Ramos (cell line): ENCODE measurements around the gene RANGRF.

Source experiments
- in situ Hi-C: fragments of 300-500 bp; cut with MboI; formaldehyde crosslinking; loops from one replicate; pipeline ENCODE4 v1.14.3; 2022; ENCODE audit warnings: low sequenced_read_pairs; ENCODE audit not compliant: unreplicated experiment

The RANGRF gene

GRCh38 chr17:8311131-8311790, 22.8 kb downstream of the RANGRF start:
- in situ Hi-C loops: no loop called here

- in situ Hi-C loops: no loop called here
These were observed 23.8 kb downstream of the RANGRF start for GRCh38 chr17:8312251-8312650.

- in situ Hi-C loops: no loop called here
These were observed 24.5 kb downstream of the RANGRF start for GRCh38 chr17:8312726-8313600.

GRCh38 chr17:8314797-8315763, 26.6 kb downstream of the RANGRF start:
- in situ Hi-C loops: no loop called here

GRCh38 chr17:8315764-8316217, 27.3 kb downstream of the RANGRF start:
- in situ Hi-C loops: no loop called here

GRCh38 chr17:8318010-8318935, 29.8 kb downstream of the RANGRF start:
- in situ Hi-C loops: no loop called here

GRCh38 chr17:8320262-8320661, 31.8 kb downstream of the RANGRF start:
- in situ Hi-C loops: no loop called here

- in situ Hi-C loops: no loop called here
These were observed 32.5 kb downstream of the RANGRF start for GRCh38 chr17:8320990-8321389.

- in situ Hi-C loops: no loop called here
These were observed 33.6 kb downstream of the RANGRF start for GRCh38 chr17:8322061-8322460.

- in situ Hi-C loops: no loop called here
These were observed 35.7 kb downstream of the RANGRF start for GRCh38 chr17:8324132-8324531.

- in situ Hi-C loops: no loop called here
These were observed 36.5 kb downstream of the RANGRF start for GRCh38 chr17:8324923-8325322.

GRCh38 chr17:8326511-8327302, 38.2 kb downstream of the RANGRF start:
- in situ Hi-C loops: no loop called here

- in situ Hi-C loops: no loop called here
These were observed 38.8 kb downstream of the RANGRF start for GRCh38 chr17:8327303-8327649.

GRCh38 chr17:8332128-8332527, 43.7 kb downstream of the RANGRF start:
- in situ Hi-C loops: no loop called here

- in situ Hi-C loops: no loop called here
These were observed 44.2 kb downstream of the RANGRF start for GRCh38 chr17:8332688-8333087.

- in situ Hi-C loops: no loop called here
These were observed 44.8 kb downstream of the RANGRF start for GRCh38 chr17:8333281-8333680.

GRCh38 chr17:8337802-8338752, 49.6 kb downstream of the RANGRF start:
- in situ Hi-C loops: no loop called here

GRCh38 chr17:8338753-8339140, 50.3 kb downstream of the RANGRF start:
- in situ Hi-C loops: no loop called here
